Activated B cell treated with CpG ODN at 0.5 μM for 24 hours (primary cell): ENCODE measurements around the gene TMA7. TPM values are rescaled to one million over a fixed set of nuclear protein-coding genes. Genes with fewer than 3 reads are reported as not detected.

Experiments used
- ATAC-seq: fragments of 200-7000 bp; cut with Tn5 transposase; one replicate; pipeline ENCODE4 v1.10.0; 2021; ENCODE audit warnings: low read depth, mild to moderate bottlenecking, moderate library complexity
- CTCF ChIA-PET: fragments of 350-600 bp; sonication (Branson Sonifier 250); formaldehyde crosslinking; loops from one replicate; lab custom pipeline; 2021; ENCODE audit warnings: antibody characterized with exemption; lab: Charles Lee
- POLR2A ChIA-PET: fragments of 350-600 bp; sonication (Branson Sonifier 250); formaldehyde crosslinking; loops from one replicate; lab custom pipeline; 2021; ENCODE audit warnings: antibody characterized with exemption; lab: Charles Lee
- DNase-seq: peaks from one replicate; pipeline ENCODE4 v3.0.0; 2022
- H3K27ac Mint-ChIP-seq: one replicate; pipeline ENCODE4 v1.8.0; 2020; ENCODE audit warnings: mixed read lengths
- H3K27me3 Mint-ChIP-seq: one replicate; pipeline ENCODE4 v1.8.0; 2021; ENCODE audit warnings: mixed read lengths
- H3K36me3 Mint-ChIP-seq: one replicate; pipeline ENCODE4 v1.8.0; 2021; ENCODE audit warnings: low read depth, mixed read lengths
- H3K4me1 Mint-ChIP-seq: one replicate; pipeline ENCODE4 v1.8.0; 2021; ENCODE audit warnings: mixed read lengths
- H3K4me3 Mint-ChIP-seq: one replicate; pipeline ENCODE4 v1.8.0; 2020; ENCODE audit warnings: mild to moderate bottlenecking, mixed read lengths
- H3K9me3 Mint-ChIP-seq: one replicate; pipeline ENCODE4 v1.8.0; 2020; ENCODE audit warnings: mixed read lengths
- CTCF ChIP-seq: fragments of 200-600 bp; IDR thresholded peaks from one replicate; pipeline ENCODE4 v1.8.0; 2022; ENCODE audit warnings: antibody characterized with exemption, mild to moderate bottlenecking
- intact Hi-C: fragments of 100-400 bp; cut with micrococcal nuclease; formaldehyde crosslinking; loops from one replicate; pipeline ENCODE4 v1.15.1; 2024
- total RNA-seq: library from RNA; stranded (reverse); gene quantifications from 2 replicates; pipeline ENCODE4 v1.2.3, GENCODE V29; 2022

Gene TMA7
- total RNA-seq, 1 donor from 2014 or later: 216 TPM

GRCh38 chr3:48435774-48436476, 4.1 kb upstream of the TMA7 start:
- DNase-seq: peak; percentile 68
- ChIA-PET CTCF (interaction anchor here (0.6 to 11.5 kb wide), 43 partner anchors 10 to 281 kb away, joined by 3 to 206 read pairs (median 5); partner anchors contain the start of genes ATRIP, IP6K2, NME6 and PFKFB4), POLR2A (interaction anchor here (0.6 to 2.4 kb wide), 10 partner anchors 11 to 165 kb away, joined by 3 to 9 read pairs (median 4); partner anchors contain the start of gene ATRIP)
- no peak overlapping the region for H3K27ac Mint-ChIP-seq
- no peaks in the 10 kb centered on the region for H3K27me3 Mint-ChIP-seq
- ATAC-seq: peak; percentile 29
- H3K36me3 Mint-ChIP-seq: peaks cover 32% of the 10 kb centered on the region
- H3K4me3 Mint-ChIP-seq: no peak overlapping the region
- peak; percentile 54 for TF ChIP-seq CTCF
- H3K4me1 Mint-ChIP-seq: peaks cover 31% of the 10 kb centered on the region
- intact Hi-C loops: loop anchor here (1.0 to 2.0 kb wide), 5 partner anchors 35 to 204 kb away; no protein-coding TSS in a partner anchor
- no peaks in the 10 kb centered on the region for H3K9me3 Mint-ChIP-seq

GRCh38 chr3:48436477-48436787, 3.6 kb upstream of the TMA7 start:
- DNase-seq (no peak), ATAC-seq (no peak)
- CTCF ChIA-PET: interaction anchor here (0.6 to 11.5 kb wide), 42 partner anchors 10 to 281 kb away, joined by 3 to 206 read pairs (median 5); partner anchors contain the start of genes ATRIP, IP6K2, NME6 and PFKFB4
- TF ChIP-seq CTCF: no peak
- Mint-ChIP-seq H3K27me3 (no peaks in the 10 kb centered on the region), H3K36me3 (peaks cover 33% of the 10 kb centered on the region), H3K4me3 (no peak overlapping the region), H3K4me1 (peaks cover 35% of the 10 kb centered on the region), H3K9me3 (no peaks in the 10 kb centered on the region), H3K27ac (no peak overlapping the region)
- POLR2A ChIA-PET: interaction anchor here (0.7 to 2.4 kb wide), 9 partner anchors 10 to 165 kb away, joined by 3 to 9 read pairs (median 4); partner anchors contain the start of gene ATRIP
- intact Hi-C loops: loop anchor here (1.0 to 2.0 kb wide), 5 partner anchors 35 to 204 kb away; no protein-coding TSS in a partner anchor

- no peaks in the 10 kb centered on the region for H3K27me3 Mint-ChIP-seq
- ChIA-PET CTCF (interaction anchor here (0.5 to 11.5 kb wide), 28 partner anchors 9 to 205 kb away, joined by 3 to 206 read pairs (median 9); partner anchors contain the start of genes ATRIP, NME6 and ZNF589), POLR2A (interaction anchor here (0.9 to 2.4 kb wide), 7 partner anchors 10 to 165 kb away, joined by 3 to 9 read pairs (median 6); partner anchors contain the start of gene ATRIP)
- intact Hi-C loops: loop anchor here (1.0 to 2.0 kb wide), 5 partner anchors 36 to 205 kb away; no protein-coding TSS in a partner anchor
- no peaks in the 10 kb centered on the region for H3K9me3 Mint-ChIP-seq
- H3K4me1 Mint-ChIP-seq: peaks cover 39% of the 10 kb centered on the region
- TF ChIP-seq CTCF: no peak
- peaks cover 33% of the 10 kb centered on the region for H3K36me3 Mint-ChIP-seq
- H3K27ac Mint-ChIP-seq: no peak overlapping the region
- no peak for DNase-seq
- no peak for ATAC-seq
- no peak overlapping the region for H3K4me3 Mint-ChIP-seq
Measured at GRCh38 chr3:48436855-48437254, 3.2 kb upstream of the TMA7 start.

GRCh38 chr3:48437812-48438211, 2.2 kb upstream of the TMA7 start:
- H3K27me3 Mint-ChIP-seq: no peaks in the 10 kb centered on the region
- no peaks in the 10 kb centered on the region for H3K9me3 Mint-ChIP-seq
- intact Hi-C loops: loop anchor here (2.0 kb wide), 1 partner anchor 111 kb away; no protein-coding TSS in a partner anchor
- peaks cover 43% of the 10 kb centered on the region for H3K4me1 Mint-ChIP-seq
- H3K27ac Mint-ChIP-seq: peak overlapping the region; percentile 43
- peaks cover 40% of the 10 kb centered on the region for H3K36me3 Mint-ChIP-seq
- no peak for TF ChIP-seq CTCF
- DNase-seq: no peak
- no peak overlapping the region for H3K4me3 Mint-ChIP-seq
- ChIA-PET POLR2A (no interaction called here), CTCF (interaction anchor here (0.8 to 11.5 kb wide), 5 partner anchors 29 to 166 kb away, joined by 3 to 206 read pairs (median 14); partner anchors contain the start of gene NME6)
- ATAC-seq: no peak
